Vagina (tissue), 2 donors: Measurements from ENCODE around the gene FBXL14. TPM values are rescaled to one million over a fixed set of nuclear protein-coding genes. Genes with fewer than 3 reads are reported as not detected.
A peak's percentile ranks its signal among the peaks of the same experiment; 100 is the strongest.

Experiments used
- DNase-seq, 2 donors: peaks; one replicate each; pipeline ENCODE4 v3.0.0-alpha.2; 2017; ENCODE audit errors: extremely low spot score in 2 of 2
- H3K27ac ChIP-seq: fragments of 200-600 bp; sonication (generic); one replicate; pipeline ENCODE4 v1.5.1; 2019
- H3K27me3 ChIP-seq: fragments of 200-600 bp; sonication (generic); one replicate; pipeline ENCODE4 v1.5.1; 2019
- H3K36me3 ChIP-seq, 2 donors: fragments of 200-600 bp; sonication (generic); one replicate each; pipeline ENCODE4 v1.5.1; 2017 to 2019
- H3K4me1 ChIP-seq: fragments of 200-600 bp; sonication (generic); one replicate; pipeline ENCODE4 v1.5.1; 2019
- H3K4me3 ChIP-seq, 2 donors: fragments of 200-600 bp; sonication (generic); 1 replicate in 1 of 2; 2 replicates in 1 of 2; pipeline ENCODE4 v1.5.1; 2016 to 2019
- H3K9me3 ChIP-seq: fragments of 200-600 bp; sonication (generic); one replicate; pipeline ENCODE4 v1.5.1; 2019
- CTCF ChIP-seq, 3 experiments: fragments of 450-650 bp in 2 of 3; fragments of 200-600 bp in 1 of 3; sonication (generic) in 1 of 3; IDR thresholded peaks; one replicate each; pipeline ENCODE4 v1.5.1; 2017 to 2019; ENCODE audit warnings: antibody characterized with exemption in 3 of 3, mild to moderate bottlenecking in 2 of 3, moderate library complexity in 2 of 3
- POLR2A ChIP-seq, 2 donors: fragments of 450-650 bp; IDR thresholded peaks; one replicate each; pipeline ENCODE4 v1.6.1; 2017; ENCODE audit warnings: antibody characterized with exemption in 2 of 2, mild to moderate bottlenecking in 2 of 2, moderate library complexity in 2 of 2
- POLR2AphosphoS5 ChIP-seq, 2 donors: sonication (generic); formaldehyde crosslinking; IDR thresholded peaks; one replicate each; pipeline ENCODE4 v1.9.0; 2017; ENCODE audit warnings: antibody characterized with exemption in 2 of 2, mild to moderate bottlenecking in 2 of 2, low read depth in 1 of 2; ENCODE audit not compliant: insufficient read depth in 1 of 2
- intact Hi-C: fragments of 100-400 bp; cut with DNase I; formaldehyde crosslinking; loops from one replicate; pipeline ENCODE4 v1.15.1; 2023
- total RNA-seq: library from RNA; depleted of rRNA; stranded (reverse); fragments of >200 nt; gene quantifications from one replicate; pipeline ENCODE4 v1.2.3, GENCODE V29; 2016

FBXL14 gene
- total RNA-seq, 1 donor from 2014 or later, result 15.2 TPM

DNA sequence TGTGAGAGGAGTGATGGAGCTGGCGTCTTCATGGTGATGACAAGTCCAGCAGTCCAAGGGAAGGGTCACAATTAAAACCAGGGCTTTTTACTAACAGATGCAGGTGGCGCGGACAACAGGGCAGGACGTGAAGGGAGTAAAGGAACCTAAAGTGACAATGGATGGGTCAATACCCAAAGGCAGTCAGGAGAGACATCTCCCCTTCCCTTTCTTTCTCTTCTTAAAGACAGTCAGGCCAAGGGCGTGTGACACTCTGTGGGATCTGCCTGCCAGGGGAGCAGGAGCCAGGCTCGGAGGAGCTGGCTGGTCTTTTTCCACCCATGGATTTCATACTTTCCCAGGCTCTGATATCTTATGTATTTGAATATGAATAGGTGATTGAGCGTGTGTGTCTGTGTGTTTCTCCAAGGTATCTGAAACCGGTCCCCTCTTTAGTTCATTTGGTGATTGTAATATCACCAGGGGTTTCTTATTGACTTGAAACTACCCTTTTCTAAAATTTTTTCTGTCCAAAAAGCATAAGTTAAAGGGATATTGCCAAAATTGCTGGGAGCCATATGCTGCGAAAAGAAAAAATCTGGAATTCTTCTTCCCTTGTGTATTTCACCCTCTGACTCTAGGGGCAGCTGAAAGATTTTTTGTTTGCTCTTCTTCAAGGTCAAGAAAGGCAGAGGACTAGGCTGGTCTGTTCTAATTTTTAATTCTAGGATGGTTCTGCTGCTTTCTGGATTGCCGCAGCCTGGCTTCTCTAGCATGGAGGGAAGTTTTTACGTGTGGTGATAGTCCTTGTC lies 61.8 kb downstream of the FBXL14 start:
- Histone ChIP-seq H3K4me1 (peaks cover 10% of the 10 kb centered on the region), H3K9me3 (no peaks in the 10 kb centered on the region), H3K27me3 (no peaks in the 10 kb centered on the region), H3K36me3 (no peaks in the 10 kb centered on the region), H3K4me3 (no peak overlapping the region), H3K27ac (no peak overlapping the region)
- TF ChIP-seq POLR2AphosphoS5 (IDR thresholded peaks at IDR 0.05; ENCODE audit: insufficient read depth in 1 of 2, low read depth in 1 of 2) (no peak), POLR2A (IDR thresholded peaks at IDR 0.05) (no peak), CTCF (IDR thresholded peaks at IDR 0.05) (no peak)
- DNase-seq, result no peak
- intact Hi-C loops, result no loop called here

GRCh38 chr12:1531654-1532374 lies 62.6 kb downstream of the FBXL14 start:
- H3K4me1 ChIP-seq, result peaks cover 10% of the 10 kb centered on the region
- no peak for DNase-seq
- TF ChIP-seq POLR2AphosphoS5 (IDR thresholded peaks at IDR 0.05; ENCODE audit: insufficient read depth in 1 of 2, low read depth in 1 of 2), result no peak
- TF ChIP-seq POLR2A (IDR thresholded peaks at IDR 0.05), result no peak
- intact Hi-C loops, result no loop called here
- H3K36me3 ChIP-seq, result no peaks in the 10 kb centered on the region
- peak overlapping the region; percentile 55 to 60 for H3K4me3 ChIP-seq
- H3K9me3 ChIP-seq, result no peaks in the 10 kb centered on the region
- no peak overlapping the region for H3K27ac ChIP-seq
- H3K27me3 ChIP-seq, result no peaks in the 10 kb centered on the region

DNA sequence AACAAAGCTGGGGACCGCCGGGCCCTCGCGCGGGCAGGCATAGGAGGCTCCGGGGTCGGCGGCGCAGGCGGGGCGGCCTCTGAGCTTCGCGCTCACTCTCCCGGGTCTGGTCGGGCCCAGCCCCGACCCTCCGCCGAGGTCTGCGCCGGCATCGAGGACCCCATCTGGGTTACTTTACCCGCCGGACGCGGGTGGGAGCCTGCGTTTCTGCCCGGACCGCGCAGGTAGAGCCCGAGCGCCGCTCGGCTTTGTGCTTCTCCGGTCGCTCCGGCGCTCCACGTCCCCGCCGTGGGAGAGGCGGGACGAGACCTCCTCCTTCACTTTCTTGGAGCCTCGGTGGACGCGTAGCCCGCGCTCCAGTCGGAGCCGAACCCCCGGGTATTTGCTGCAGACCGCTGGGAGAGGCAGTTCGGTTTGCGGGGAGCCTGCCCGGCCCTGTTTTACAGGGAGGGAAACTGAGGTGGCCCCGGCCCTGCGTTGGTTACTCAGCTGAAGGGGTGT lies 63.2 kb downstream of the FBXL14 start:
- H3K36me3 ChIP-seq, result no peaks in the 10 kb centered on the region
- H3K27ac ChIP-seq, result no peak overlapping the region
- H3K27me3 ChIP-seq, result no peaks in the 10 kb centered on the region
- DNase-seq, result no peak
- intact Hi-C loops, result no loop called here
- peak overlapping the region; percentile 55 to 60 for H3K4me3 ChIP-seq
- TF ChIP-seq CTCF (IDR thresholded peaks at IDR 0.05) (no peak), POLR2AphosphoS5 (IDR thresholded peaks at IDR 0.05; ENCODE audit: insufficient read depth in 1 of 2, low read depth in 1 of 2) (no peak), POLR2A (IDR thresholded peaks at IDR 0.05) (no peak)
- H3K4me1 ChIP-seq, result peaks cover 10% of the 10 kb centered on the region
- no peaks in the 10 kb centered on the region for H3K9me3 ChIP-seq

DNA sequence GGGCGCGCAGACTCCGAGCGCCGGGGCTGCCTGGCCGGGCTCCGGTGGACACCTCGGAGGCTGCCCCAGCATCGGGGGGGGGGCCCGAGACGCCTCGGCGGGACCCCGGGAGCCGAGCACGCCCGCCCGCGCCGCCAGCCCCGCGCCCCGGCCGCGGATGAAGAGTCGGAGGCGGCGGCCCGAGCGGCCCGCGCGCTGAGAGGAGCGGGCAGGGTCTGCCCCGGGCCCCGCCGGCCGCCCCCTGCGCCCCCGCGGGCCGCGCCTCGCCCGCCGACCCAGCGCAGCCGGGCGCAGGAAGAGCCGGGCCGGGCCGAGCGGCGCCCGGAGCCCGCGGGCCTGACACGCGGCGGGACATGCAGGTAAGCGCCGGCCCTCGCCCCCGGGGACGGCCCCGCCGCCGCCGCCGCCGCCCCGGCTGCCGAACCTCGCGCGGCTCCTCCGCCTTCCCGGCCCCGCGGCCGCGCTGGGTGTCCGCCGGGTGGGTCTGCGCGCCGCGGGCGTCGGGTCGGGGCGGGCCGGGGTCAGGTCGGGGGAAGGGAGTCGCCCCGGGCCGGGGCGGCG lies 63.7 kb downstream of the FBXL14 start:
- H3K27ac ChIP-seq, result no peak overlapping the region
- H3K4me1 ChIP-seq, result peaks cover 10% of the 10 kb centered on the region
- intact Hi-C loops, result no loop called here
- no peak for DNase-seq
- no peaks in the 10 kb centered on the region for H3K36me3 ChIP-seq
- TF ChIP-seq POLR2AphosphoS5 (IDR thresholded peaks at IDR 0.05; ENCODE audit: insufficient read depth in 1 of 2, low read depth in 1 of 2), result no peak
- TF ChIP-seq POLR2A (IDR thresholded peaks at IDR 0.05), result no peak
- no peak for TF ChIP-seq CTCF (IDR thresholded peaks at IDR 0.05)
- peak overlapping the region; percentile 55 to 60 for H3K4me3 ChIP-seq
- no peaks in the 10 kb centered on the region for H3K9me3 ChIP-seq
- no peaks in the 10 kb centered on the region for H3K27me3 ChIP-seq

DNA sequence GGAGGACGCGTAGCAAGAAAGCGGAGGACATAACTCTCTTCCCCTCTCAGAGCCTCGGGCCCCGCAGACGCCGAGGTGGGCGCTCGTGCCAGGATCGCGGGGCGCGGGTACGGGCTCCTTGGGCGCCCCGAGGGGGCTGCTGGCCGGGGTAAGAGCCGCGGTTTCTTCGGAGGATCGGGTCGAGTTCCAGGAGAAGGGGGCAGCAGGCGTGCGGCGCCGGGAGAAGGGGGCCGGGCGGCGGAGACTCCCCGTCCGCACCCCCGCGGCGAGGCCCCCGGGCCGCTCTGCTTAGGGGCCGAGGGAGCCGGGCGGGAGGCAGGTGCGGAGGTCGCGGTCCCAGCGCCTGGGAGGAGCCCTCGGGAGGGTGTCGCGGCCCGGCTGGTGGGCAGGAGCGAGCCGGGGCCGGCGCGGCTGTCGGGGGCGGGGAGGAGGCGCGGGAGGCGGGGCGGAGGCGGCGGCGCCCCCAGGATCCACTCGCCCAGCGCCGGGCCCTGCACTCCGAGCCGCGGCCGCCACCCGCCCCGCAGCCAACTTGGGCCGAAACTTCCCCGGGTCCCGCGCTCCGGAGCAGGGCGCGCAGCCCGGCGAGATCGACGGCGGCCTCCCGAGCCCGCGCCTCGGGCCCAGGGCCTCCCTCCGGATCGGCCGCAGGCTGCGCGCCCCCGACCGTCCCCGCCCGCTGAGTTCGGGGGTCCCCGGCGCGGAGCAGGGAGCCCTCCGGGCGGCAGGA lies 64.4 kb downstream of the FBXL14 start:
- TF ChIP-seq POLR2A (IDR thresholded peaks at IDR 0.05), result no peak
- TF ChIP-seq CTCF (IDR thresholded peaks at IDR 0.05), result no peak
- no peak for TF ChIP-seq POLR2AphosphoS5 (IDR thresholded peaks at IDR 0.05; ENCODE audit: insufficient read depth in 1 of 2, low read depth in 1 of 2)
- Histone ChIP-seq H3K4me1 (peaks cover 10% of the 10 kb centered on the region), H3K36me3 (no peaks in the 10 kb centered on the region), H3K4me3 (peak overlapping the region; percentile 48 to 60), H3K27ac (no peak overlapping the region), H3K9me3 (no peaks in the 10 kb centered on the region), H3K27me3 (no peaks in the 10 kb centered on the region)
- intact Hi-C loops, result no loop called here
- DNase-seq, result no peak
